Hematopoietic multipotent progenitor cell (in vitro differentiated cells): ENCODE results near the gene ARPP21. TPM values are rescaled to one million over a fixed set of nuclear protein-coding genes. Genes with fewer than 3 reads are reported as not detected.

ENCODE experiments used
- DNase-seq, 3 donors: peaks; one replicate each; pipeline ENCODE4 v3.0.0-alpha.2; 2011 to 2015; ENCODE audit warnings: low read depth in 2 of 3, low spot score in 2 of 3
- total RNA-seq: library from RNA; depleted of rRNA; stranded (reverse); fragments of >200 nt; gene quantifications from one replicate; pipeline ENCODE4 v1.2.3, GENCODE V29; 2012

The ARPP21 gene
- total RNA-seq, 1 donor = 0.54 TPM

GRCh38 chr3:35674451-35675109 lies 35.3 kb downstream of the ARPP21 start:
- no peak for DNase-seq

GRCh38 chr3:35675206-35675605 lies 35.9 kb downstream of the ARPP21 start:
- no peak for DNase-seq

GRCh38 chr3:35675621-35676020 lies 36.3 kb downstream of the ARPP21 start:
- no peak for DNase-seq

- no peak for DNase-seq
Observed at GRCh38 chr3:35677797-35678196, 38.5 kb downstream of the ARPP21 start.

- DNase-seq = no peak
Observed at GRCh38 chr3:35678643-35679161, 39.4 kb downstream of the ARPP21 start.

GRCh38 chr3:35679409-35680080 lies 40.2 kb downstream of the ARPP21 start:
- DNase-seq = no peak

- no peak for DNase-seq
Observed at GRCh38 chr3:35680866-35681650, 41.7 kb downstream of the ARPP21 start.

GRCh38 chr3:35685153-35685552 lies 45.8 kb downstream of the ARPP21 start:
- DNase-seq = no peak

- no peak for DNase-seq
Observed at GRCh38 chr3:35688826-35689225, 49.5 kb downstream of the ARPP21 start.

GRCh38 chr3:35690271-35690670 lies 50.9 kb downstream of the ARPP21 start:
- DNase-seq = no peak

- DNase-seq = no peak
Observed at GRCh38 chr3:35705904-35706303, 66.6 kb downstream of the ARPP21 start.

GRCh38 chr3:35707904-35708303 lies 68.6 kb downstream of the ARPP21 start:
- no peak for DNase-seq

- DNase-seq = peak in 1 of 3 donors; percentile 3
Observed at GRCh38 chr3:35708394-35709271, 69.3 kb downstream of the ARPP21 start.

- DNase-seq = no peak
Observed at GRCh38 chr3:35709691-35710090, 70.4 kb downstream of the ARPP21 start.

- DNase-seq = no peak
Observed at GRCh38 chr3:35710554-35710953, 71.2 kb downstream of the ARPP21 start.

- no peak for DNase-seq
Observed at GRCh38 chr3:35718921-35719320, 79.6 kb downstream of the ARPP21 start.

GRCh38 chr3:35721628-35722027 lies 82.3 kb downstream of the ARPP21 start:
- no peak for DNase-seq

- no peak for DNase-seq
Observed at GRCh38 chr3:35722902-35723301, 83.6 kb downstream of the ARPP21 start.

- no peak for DNase-seq
Observed at GRCh38 chr3:35723480-35724097, 84.3 kb downstream of the ARPP21 start.

GRCh38 chr3:35724106-35724505 lies 84.8 kb downstream of the ARPP21 start:
- no peak for DNase-seq
